ENCODE data around the gene RPP25L. TPM values are rescaled to one million over a fixed set of nuclear protein-coding genes. Genes with fewer than 3 reads are reported as not detected.

The RPP25L gene
- total RNA-seq, 5 donors from 2014 or later (not counting 1 experiment from before 2014, with no cell fraction given), result 9.3 to 28.6 (median 22.5) TPM

- peaks cover 0 to under 1% (median under 1%) of the 10 kb centered on the region in 3 donors for H3K4me1 Mint-ChIP-seq
- Histone ChIP-seq H3K27ac (ENCODE audit: low read length) (no peak overlapping the region), H3K27me3 (replicated peaks in 1 of 2; ENCODE audit: control insufficient read depth in 2 of 2, extremely low read depth in 1 of 2, insufficient read depth in 2 of 2, low read length in 1 of 2) (peaks cover 2 to 66% of the 10 kb centered on the region in 2 experiments)
Observed at GRCh38 chr9:34572092-34572491, 39.8 kb downstream of the RPP25L start.

GRCh38 chr9:34571481-34571810, 40.5 kb downstream of the RPP25L start:
- 90% methylated on average over 4 of the region's 12 CpGs for WGBS (ENCODE audit: insufficient coverage)
- no peak overlapping the region for H3K27ac ChIP-seq (ENCODE audit: low read length)
- H3K4me3 ChIP-seq (ENCODE audit: control insufficient read depth in 1 of 2, extremely low read depth in 1 of 2, low read length in 1 of 2), result no peak overlapping the region
- CTCF ChIA-PET, result no interaction called here
- H3K27me3 ChIP-seq (replicated peaks in 1 of 2; ENCODE audit: control insufficient read depth in 2 of 2, extremely low read depth in 1 of 2, insufficient read depth in 2 of 2, low read length in 1 of 2), result peaks cover 0 to 66% of the 10 kb centered on the region in 2 experiments
- Mint-ChIP-seq H3K4me1 (no peaks in the 10 kb centered on the region), H3K27me3 (peaks cover 47 to 48% of the 10 kb centered on the region in 2 donors), H3K4me3 (no peak overlapping the region), H3K9me3 (no peaks in the 10 kb centered on the region), H3K27ac (no peak overlapping the region), H3K36me3 (no peaks in the 10 kb centered on the region)
- no peaks in the 10 kb centered on the region for H3K4me1 ChIP-seq (ENCODE audit: control insufficient read depth in 1 of 2, extremely low read depth in 1 of 2, insufficient read depth in 2 of 2, low read length in 2 of 2)
- POLR2A ChIA-PET, result no interaction called here
- no peaks in the 10 kb centered on the region for H3K36me3 ChIP-seq (ENCODE audit: control insufficient read depth in 2 of 2, extremely low read depth in 1 of 2, insufficient read depth in 1 of 2, low read length in 1 of 2)
- ATAC-seq (replicated peaks in 1 of 4) (no peak), DNase-seq (no peak)
- no peaks in the 10 kb centered on the region for H3K9me3 ChIP-seq

More at GRCh38 chr9:34572092-34572491, 39.8 kb downstream of the RPP25L start:
- Mint-ChIP-seq H3K9me3 (no peaks in the 10 kb centered on the region), H3K27ac (no peak overlapping the region), H3K4me3 (no peak overlapping the region), H3K27me3 (peaks cover 43 to 47% of the 10 kb centered on the region in 2 donors), H3K36me3 (no peaks in the 10 kb centered on the region)
- Histone ChIP-seq H3K36me3 (ENCODE audit: control insufficient read depth in 2 of 2, extremely low read depth in 1 of 2, insufficient read depth in 1 of 2, low read length in 1 of 2) (no peaks in the 10 kb centered on the region), H3K4me3 (ENCODE audit: control insufficient read depth in 1 of 2, extremely low read depth in 1 of 2, low read length in 1 of 2) (no peak overlapping the region), H3K9me3 (no peaks in the 10 kb centered on the region), H3K4me1 (ENCODE audit: control insufficient read depth in 1 of 2, extremely low read depth in 1 of 2, insufficient read depth in 2 of 2, low read length in 2 of 2) (no peaks in the 10 kb centered on the region)
- ATAC-seq (replicated peaks in 1 of 4), result no peak
- no peak for DNase-seq
- POLR2A ChIA-PET, result no interaction called here
- CTCF ChIA-PET, result no interaction called here

- POLR2A ChIA-PET, result no interaction called here
- H3K4me3 ChIP-seq (ENCODE audit: control insufficient read depth in 1 of 2, extremely low read depth in 1 of 2, low read length in 1 of 2), result no peak overlapping the region
- ATAC-seq (replicated peaks in 1 of 4) (no peak), DNase-seq (no peak)
- no peaks in the 10 kb centered on the region for H3K36me3 ChIP-seq (ENCODE audit: control insufficient read depth in 2 of 2, extremely low read depth in 1 of 2, insufficient read depth in 1 of 2, low read length in 1 of 2)
- Mint-ChIP-seq H3K27me3 (peaks cover 44 to 46% of the 10 kb centered on the region in 2 donors), H3K9me3 (no peaks in the 10 kb centered on the region), H3K27ac (no peak overlapping the region), H3K36me3 (no peaks in the 10 kb centered on the region), H3K4me3 (no peak overlapping the region), H3K4me1 (no peaks in the 10 kb centered on the region)
- no peak overlapping the region for H3K27ac ChIP-seq (ENCODE audit: low read length)
- CTCF ChIA-PET, result no interaction called here
- H3K9me3 ChIP-seq, result no peaks in the 10 kb centered on the region
- no peaks in the 10 kb centered on the region for H3K4me1 ChIP-seq (ENCODE audit: control insufficient read depth in 1 of 2, extremely low read depth in 1 of 2, insufficient read depth in 2 of 2, low read length in 2 of 2)
- peaks cover 0 to 66% of the 10 kb centered on the region in 2 experiments for H3K27me3 ChIP-seq (replicated peaks in 1 of 2; ENCODE audit: control insufficient read depth in 2 of 2, extremely low read depth in 1 of 2, insufficient read depth in 2 of 2, low read length in 1 of 2)
- WGBS (ENCODE audit: insufficient coverage), result 86% methylated on average over 3 of the region's 7 CpGs
Observed at GRCh38 chr9:34570809-34571480, 41.0 kb downstream of the RPP25L start.

GRCh38 chr9:34570376-34570775, 41.5 kb downstream of the RPP25L start:
- CTCF ChIA-PET, result no interaction called here

GRCh38 chr9:34568774-34569173, 43.1 kb downstream of the RPP25L start:
- Mint-ChIP-seq H3K27me3 (peaks cover 38 to 49% of the 10 kb centered on the region in 2 donors), H3K4me1 (no peaks in the 10 kb centered on the region), H3K9me3 (no peaks in the 10 kb centered on the region), H3K27ac (no peak overlapping the region), H3K36me3 (no peaks in the 10 kb centered on the region), H3K4me3 (no peak overlapping the region)
- H3K36me3 ChIP-seq (ENCODE audit: control insufficient read depth in 2 of 2, extremely low read depth in 1 of 2, insufficient read depth in 1 of 2, low read length in 1 of 2), result no peaks in the 10 kb centered on the region
- H3K9me3 ChIP-seq, result no peaks in the 10 kb centered on the region
- ATAC-seq (replicated peaks in 1 of 4) (no peak), DNase-seq (no peak)
- H3K27ac ChIP-seq (ENCODE audit: low read length), result no peak overlapping the region
- 77% methylated on average over 9 of the region's 12 CpGs for WGBS (ENCODE audit: insufficient coverage)
- ChIA-PET CTCF (interaction anchor here in 1 of 2 donors (1.0 kb wide), 1 partner anchor 16 kb away, joined by 3 read pairs; no protein-coding TSS in a partner anchor), POLR2A (interaction anchor here in 1 of 2 donors (0.6 kb wide), 1 partner anchor 1414 kb away, joined by 3 read pairs; no protein-coding TSS in a partner anchor)
- H3K4me3 ChIP-seq (ENCODE audit: control insufficient read depth in 1 of 2, extremely low read depth in 1 of 2, low read length in 1 of 2), result no peak overlapping the region
- H3K27me3 ChIP-seq (replicated peaks in 1 of 2; ENCODE audit: control insufficient read depth in 2 of 2, extremely low read depth in 1 of 2, insufficient read depth in 2 of 2, low read length in 1 of 2), result peaks cover 0 to 64% of the 10 kb centered on the region in 2 experiments
- no peaks in the 10 kb centered on the region for H3K4me1 ChIP-seq (ENCODE audit: control insufficient read depth in 1 of 2, extremely low read depth in 1 of 2, insufficient read depth in 2 of 2, low read length in 2 of 2)

More at GRCh38 chr9:34570376-34570775, 41.5 kb downstream of the RPP25L start:
- no peaks in the 10 kb centered on the region for H3K36me3 Mint-ChIP-seq
- ATAC-seq (replicated peaks in 1 of 4) (no peak), DNase-seq (no peak)
- POLR2A ChIA-PET, result no interaction called here
- no peak overlapping the region for H3K4me3 Mint-ChIP-seq
- no peaks in the 10 kb centered on the region for H3K9me3 Mint-ChIP-seq
- Histone ChIP-seq H3K36me3 (ENCODE audit: control insufficient read depth in 2 of 2, extremely low read depth in 1 of 2, insufficient read depth in 1 of 2, low read length in 1 of 2) (no peaks in the 10 kb centered on the region), H3K4me3 (ENCODE audit: control insufficient read depth in 1 of 2, extremely low read depth in 1 of 2, low read length in 1 of 2) (no peak overlapping the region), H3K4me1 (ENCODE audit: control insufficient read depth in 1 of 2, extremely low read depth in 1 of 2, insufficient read depth in 2 of 2, low read length in 2 of 2) (no peaks in the 10 kb centered on the region), H3K27me3 (replicated peaks in 1 of 2; ENCODE audit: control insufficient read depth in 2 of 2, extremely low read depth in 1 of 2, insufficient read depth in 2 of 2, low read length in 1 of 2) (peaks cover 0 to 66% of the 10 kb centered on the region in 2 experiments), H3K27ac (ENCODE audit: low read length) (no peak overlapping the region), H3K9me3 (no peaks in the 10 kb centered on the region)
- WGBS (ENCODE audit: insufficient coverage), result 83% methylated on average over 11 of the region's 11 CpGs
- no peaks in the 10 kb centered on the region for H3K4me1 Mint-ChIP-seq
- peaks cover 41 to 45% of the 10 kb centered on the region in 2 donors for H3K27me3 Mint-ChIP-seq
- H3K27ac Mint-ChIP-seq, result no peak overlapping the region

- Mint-ChIP-seq H3K36me3 (no peaks in the 10 kb centered on the region), H3K27ac (no peak overlapping the region), H3K27me3 (peaks cover 40 to 49% of the 10 kb centered on the region in 2 donors), H3K9me3 (no peaks in the 10 kb centered on the region), H3K4me3 (no peak overlapping the region), H3K4me1 (no peaks in the 10 kb centered on the region)
- ATAC-seq (replicated peaks in 1 of 4) (no peak), DNase-seq (no peak)
- ChIA-PET POLR2A (no interaction called here), CTCF (interaction anchor here in 1 of 2 donors (1.0 kb wide), 1 partner anchor 17 kb away, joined by 3 read pairs; no protein-coding TSS in a partner anchor)
- H3K27ac ChIP-seq (ENCODE audit: low read length), result no peak overlapping the region
- H3K4me1 ChIP-seq (ENCODE audit: control insufficient read depth in 1 of 2, extremely low read depth in 1 of 2, insufficient read depth in 2 of 2, low read length in 2 of 2), result no peaks in the 10 kb centered on the region
- H3K27me3 ChIP-seq (replicated peaks in 1 of 2; ENCODE audit: control insufficient read depth in 2 of 2, extremely low read depth in 1 of 2, insufficient read depth in 2 of 2, low read length in 1 of 2), result peaks cover 0 to 58% of the 10 kb centered on the region in 2 experiments
- no peaks in the 10 kb centered on the region for H3K36me3 ChIP-seq (ENCODE audit: control insufficient read depth in 2 of 2, extremely low read depth in 1 of 2, insufficient read depth in 1 of 2, low read length in 1 of 2)
- 83% methylated on average over 2 of the region's 7 CpGs for WGBS (ENCODE audit: insufficient coverage)
- no peaks in the 10 kb centered on the region for H3K9me3 ChIP-seq
- H3K4me3 ChIP-seq (ENCODE audit: control insufficient read depth in 1 of 2, extremely low read depth in 1 of 2, low read length in 1 of 2), result no peak overlapping the region
Observed at GRCh38 chr9:34568133-34568532, 43.8 kb downstream of the RPP25L start.

Data from T-cell (primary cell).